Stomach (tissue), 4 donors: ENCODE data around the gene SNX3.
A peak's percentile ranks its signal among the peaks of the same experiment; 100 is the strongest.

Experiments
- CTCF ChIP-seq, 7 experiments: fragments of 450-650 bp in 4 of 7; fragments of 200-600 bp in 3 of 7; sonication (generic) in 3 of 7; IDR thresholded peaks; one replicate each; pipeline ENCODE4 v1.5.1; 2016 to 2019; ENCODE audit warnings: antibody characterized with exemption in 7 of 7, control low read depth in 2 of 7, mild to moderate bottlenecking in 1 of 7
- EP300 ChIP-seq: sonication (generic); formaldehyde crosslinking; IDR thresholded peaks from one replicate; pipeline ENCODE4 v1.6.1; 2017; ENCODE audit warnings: antibody characterized with exemption
- POLR2A ChIP-seq, 4 donors: fragments of 450-650 bp; IDR thresholded peaks; one replicate each; pipeline ENCODE4 v1.6.1; 2016; ENCODE audit warnings: antibody characterized with exemption in 4 of 4, control low read depth in 2 of 4, mild to moderate bottlenecking in 1 of 4, moderate library complexity in 1 of 4
- POLR2AphosphoS5 ChIP-seq, 3 donors: sonication (generic); formaldehyde crosslinking; IDR thresholded peaks; one replicate each; pipeline ENCODE4 v1.6.1; 2016; ENCODE audit warnings: antibody characterized with exemption in 3 of 3

- no peak for TF ChIP-seq CTCF (IDR thresholded peaks at IDR 0.05)
- no peak for TF ChIP-seq EP300
- no peak for TF ChIP-seq POLR2A (IDR thresholded peaks at IDR 0.05)
- peak in 2 of 3 donors; percentile 12 to 49 for TF ChIP-seq POLR2AphosphoS5 (IDR thresholded peaks at IDR 0.05)
These were observed 573 bp downstream of the SNX3 start for GRCh38 chr6:108260126-108260808.
